GM12878 (cell line): Measurements from ENCODE around the gene USP25. TPM values are rescaled to one million over a fixed set of nuclear protein-coding genes. Genes with fewer than 3 reads are reported as not detected.

ENCODE experiments used
- ATAC-seq: fragments of 200-7000 bp; cut with Tn5 transposase; 3 replicates; pipeline ENCODE4 v1.9.1; 2020; ENCODE audit warnings: mild to moderate bottlenecking, moderate library complexity
- BruUV-seq: library from RNA; stranded (reverse); fragments of 400-500 nt; replicated peaks from 2 replicates; lab custom pipeline; 2021; lab: Mats Ljungman, UMichigan
- CTCF ChIA-PET: fragments of 300-600 bp; sonication (Branson Sonifier 250); formaldehyde crosslinking; extraction: SDS; loops from one replicate; lab custom pipeline; 2021; ENCODE audit warnings: inconsistent platforms; lab: Yijun Ruan, JAX
- POLR2A ChIA-PET: fragments of 350-600 bp; formaldehyde crosslinking; extraction: SDS; loops from one replicate; lab custom pipeline; 2021; ENCODE audit warnings: inconsistent platforms; lab: Charles Lee
- RAD21 ChIA-PET: fragments of 300-600 bp; sonication (Branson Sonifier 250); formaldehyde crosslinking; loops from one replicate; lab custom pipeline; 2023; ENCODE audit warnings: antibody characterized with exemption; ENCODE audit not compliant: unreplicated experiment; lab: Charles Lee
- SMC1A ChIA-PET: fragments of 300-600 bp; sonication (Branson Sonifier 250); formaldehyde crosslinking; loops from one replicate; lab custom pipeline; 2023; ENCODE audit not compliant: unreplicated experiment, uncharacterized antibody; lab: Charles Lee
- DNase-seq: peaks from one replicate; pipeline ENCODE4 v3.0.0-alpha.2; 2011; ENCODE audit warnings: low read depth, low spot score
- FAIRE-seq: peaks from 3 replicates; lab custom pipeline; 2011; peaks lifted over from hg19 to GRCh38; lab: Jason Lieb, UNC
- H2AFZ ChIP-seq: 2 replicates; pipeline ENCODE4 v1.6.0; 2011; ENCODE audit warnings: low read depth, low read length, control low read depth; ENCODE audit not compliant: control insufficient read depth
- H3K27ac ChIP-seq: 2 replicates; pipeline ENCODE4 v1.5.1; 2011; ENCODE audit warnings: control low read depth; ENCODE audit not compliant: control insufficient read depth, insufficient read depth
- H3K27me3 ChIP-seq, 2 experiments: replicated peaks in 1 of 2; 2 replicates each; pipeline versions ENCODE4 v1.6.0 to v1.6.1; 2011; ENCODE audit warnings: low read length in 1 of 2; ENCODE audit not compliant: control insufficient read depth in 2 of 2, insufficient read depth in 2 of 2
- H3K36me3 ChIP-seq, 2 experiments: 2 replicates each; pipeline ENCODE4 v1.5.1; 2011; ENCODE audit warnings: low read length in 1 of 2; ENCODE audit not compliant: control insufficient read depth in 2 of 2, insufficient read depth in 2 of 2
- H3K4me1 ChIP-seq: 2 replicates; pipeline ENCODE4 v1.6.1; 2011; ENCODE audit warnings: mild to moderate bottlenecking, low read length, moderate library complexity, mixed read lengths; ENCODE audit not compliant: control insufficient read depth, insufficient read depth
- H3K4me2 ChIP-seq: 2 replicates; pipeline ENCODE4 v1.6.0; 2011; ENCODE audit warnings: control low read depth; ENCODE audit not compliant: control insufficient read depth, insufficient read depth
- H3K4me3 ChIP-seq: fragments of 200-600 bp; sonication (generic); 2 replicates; pipeline ENCODE4 v1.5.1; 2016
- H3K79me2 ChIP-seq: 2 replicates; pipeline ENCODE4 v1.6.0; 2011; ENCODE audit warnings: low read length; ENCODE audit not compliant: control insufficient read depth, insufficient read depth
- H3K9ac ChIP-seq: 2 replicates; pipeline ENCODE4 v1.8.0; 2011; ENCODE audit warnings: low read length, control low read depth, mixed read lengths; ENCODE audit not compliant: control insufficient read depth, insufficient read depth
- H3K9me3 ChIP-seq: replicated peaks from 3 replicates; pipeline ENCODE4 v1.5.1; 2011; ENCODE audit warnings: mild to moderate bottlenecking, low read length; ENCODE audit not compliant: control insufficient read depth, insufficient read depth
- H4K20me1 ChIP-seq: 2 replicates; pipeline ENCODE4 v1.6.0; 2011; ENCODE audit not compliant: control insufficient read depth, insufficient read depth
- ASH2L ChIP-seq: fragments of 300-600, 200-600 bp; sonication (generic); IDR thresholded peaks from 2 replicates; pipeline ENCODE4 v1.6.1; 2017; ENCODE audit warnings: low read depth, mild to moderate bottlenecking, borderline replicate concordance
- BACH1 ChIP-seq: fragments of 450-650 bp; IDR thresholded peaks from 2 replicates; pipeline ENCODE4 v1.6.1; 2017; ENCODE audit warnings: mild to moderate bottlenecking, borderline replicate concordance
- BHLHE40 ChIP-seq, 2 experiments: fragments of 450-650 bp in 1 of 2; IDR thresholded peaks; 2 replicates each; pipeline ENCODE4 v1.6.1; 2011 to 2017; ENCODE audit warnings: low read depth in 2 of 2, borderline replicate concordance in 1 of 2, improper control_type of control experiment in 1 of 2, low read length in 1 of 2, mild to moderate bottlenecking in 1 of 2
- CBFB ChIP-seq: IDR thresholded peaks from 2 replicates; pipeline ENCODE4 v1.6.1; 2016; ENCODE audit warnings: antibody characterized with exemption, low read depth
- CREM ChIP-seq: IDR thresholded peaks from 2 replicates; pipeline ENCODE4 v1.6.1; 2014; ENCODE audit warnings: antibody characterized with exemption, low read depth
- HDAC2 ChIP-seq: fragments of 200-600 bp; sonication (generic); IDR thresholded peaks from 2 replicates; pipeline ENCODE4 v1.6.1; 2017
- IRF4 ChIP-seq: IDR thresholded peaks from 2 replicates; pipeline ENCODE4 v1.6.1; 2011; ENCODE audit warnings: low read depth, low read length
- LARP7 ChIP-seq: fragments of 450-650 bp; IDR thresholded peaks from 2 replicates; pipeline ENCODE4 v1.6.1; 2017; ENCODE audit warnings: mild to moderate bottlenecking
- MEF2B ChIP-seq: fragments of 450-650 bp; IDR thresholded peaks from 2 replicates; pipeline ENCODE4 v1.6.1; 2018; ENCODE audit warnings: mild to moderate bottlenecking, moderate library complexity; ENCODE audit not compliant: partially characterized antibody, poor library complexity, severe bottlenecking
- NKRF ChIP-seq: fragments of 450-650 bp; conservative IDR thresholded peaks from 2 replicates; pipeline ENCODE4 v1.6.1; 2017; ENCODE audit warnings: mild to moderate bottlenecking, moderate library complexity
- NR2C1 ChIP-seq: fragments of 450-650 bp; IDR thresholded peaks from 2 replicates; pipeline ENCODE4 v1.6.1; 2017; ENCODE audit warnings: antibody characterized with exemption, mild to moderate bottlenecking, moderate library complexity
- RELA ChIP-seq: fragments of 450-650 bp; IDR thresholded peaks from 2 replicates; pipeline ENCODE4 v1.8.0; 2014; ENCODE audit warnings: borderline replicate concordance; ENCODE audit not compliant: partially characterized antibody
- ZBED1 ChIP-seq: IDR thresholded peaks from 2 replicates; pipeline ENCODE4 v1.6.1; 2016; ENCODE audit warnings: borderline replicate concordance
- ZNF274 ChIP-seq: IDR thresholded peaks from one replicate; pipeline ENCODE4 v1.8.0; 2011; ENCODE audit not compliant: insufficient read length, insufficient read depth
- ZNF622 ChIP-seq: fragments of 450-650 bp; IDR thresholded peaks from 2 replicates; pipeline ENCODE4 v1.6.1; 2017; ENCODE audit warnings: mild to moderate bottlenecking, inconsistent platforms
- WGBS: methylation state at CpG from one replicate; pipeline ENCODE4 v1.1.6; 2016; ENCODE audit warnings: low lambda C conversion rate; ENCODE audit not compliant: insufficient replicate concordance, insufficient coverage; ENCODE audit errors: missing lambda C conversion rate; 5-methylcytosine and 5-hydroxymethylcytosine counted together
- in situ Hi-C: fragments of 300-500 bp; cut with MboI; formaldehyde crosslinking; loops from 9 replicates; pipeline ENCODE4 v1.14.3; 2018; ENCODE audit warnings: mixed read lengths
- intact Hi-C: fragments of 100-400 bp; cut with micrococcal nuclease; formaldehyde crosslinking; loops from one replicate; pipeline ENCODE4 v1.14.2; 2022; ENCODE audit not compliant: unreplicated experiment
- polyA plus RNA-seq, 11 experiments: library from polyadenylated mRNA; depleted of rRNA in 4 of 11; unstranded in 6 of 11; stranded (reverse) in 5 of 11; fragments of >200 nt; fragmentation: Nextera tagmentation in 4 of 11; fragmentation: Illumina TruSeq in 1 of 11; extraction: Ambion mirVana in 4 of 11; extraction: Trizol in 1 of 11; gene quantifications; 1 replicate in 1 of 11; 2 replicates in 10 of 11; pipeline versions ENCODE4 v1.2.1 to v1.2.3, GENCODE V29; 2011 to 2016; ENCODE audit warnings: inconsistent platforms in 2 of 11, missing spikeins in 2 of 11, low read depth in 1 of 11
- total RNA-seq, 4 experiments: library from RNA; depleted of rRNA in 3 of 4; stranded (reverse); fragments of >200 nt in 3 of 4; fragmentation: Illumina TruSeq in 1 of 4; extraction: Trizol in 1 of 4; gene quantifications; 2 replicates each; pipeline versions ENCODE4 v1.2.1 to v1.2.3, GENCODE V29; 2013 to 2021

USP25 gene
- total and polyA plus RNA-seq, 10 of the 15 experiments (the other 5 are each of a cell fraction or from before 2014, with no cell fraction given), result 1.5 to 31.3 (median 23.4) TPM

GRCh38 chr21:15823486-15824150 is 93.8 kb downstream of the USP25 start:
- Histone ChIP-seq H2AFZ (no peak overlapping the region), H3K4me3 (no peak overlapping the region), H3K4me2 (no peak overlapping the region), H3K4me1 (no peaks in the 10 kb centered on the region), H3K27ac (no peak overlapping the region), H3K27me3 (no peaks in the 10 kb centered on the region), H3K9ac (no peak overlapping the region), H3K79me2 (no peaks in the 10 kb centered on the region), H3K9me3 (no peaks in the 10 kb centered on the region), H4K20me1 (no peaks in the 10 kb centered on the region), H3K36me3 (peaks cover 2 to 3% of the 10 kb centered on the region in 2 experiments; a peak in 2 of 4 replicates)
- ATAC-seq (no peak), DNase-seq (no peak), FAIRE-seq (no peak)
- BruUV-seq, result no TSS peak
- ChIA-PET POLR2A (no interaction called here), CTCF (interaction anchor here (1.5 kb wide), 1 partner anchor 11 kb away, joined by 4 read pairs; no protein-coding TSS in a partner anchor), SMC1A (interaction anchor here (1.8 kb wide), 1 partner anchor 163 kb away, joined by 4 read pairs; no protein-coding TSS in a partner anchor), RAD21 (no interaction called here)
- intact Hi-C loops (loop anchor here (10.0 kb wide), 2 partner anchors 219 to 339 kb away; no protein-coding TSS in a partner anchor), in situ Hi-C loops (no loop called here)
- TF ChIP-seq ZNF622, result no peak
- TF ChIP-seq HDAC2, result no peak
- no peak for TF ChIP-seq NR2C1
- TF ChIP-seq RELA, result no peak
- no peak for TF ChIP-seq BACH1
- no peak for TF ChIP-seq ZNF274
- no peak for TF ChIP-seq ASH2L
- no peak for TF ChIP-seq NKRF
- TF ChIP-seq CREM, result no peak
- TF ChIP-seq IRF4, result no peak
- TF ChIP-seq ZBED1, result no peak
- TF ChIP-seq LARP7, result no peak
- TF ChIP-seq CBFB, result no peak
- no peak for TF ChIP-seq MEF2B
- TF ChIP-seq BHLHE40 (IDR thresholded peaks at IDR 0.05; ENCODE audit: borderline replicate concordance in 1 of 2, low read depth in 2 of 2, low read length in 1 of 2), result no peak
- WGBS, result 96% methylated on average over 4 of the region's 4 CpGs
